K562 (cell line): ENCODE measurements around the gene DEGS2. TPM values are rescaled to one million over a fixed set of nuclear protein-coding genes. Genes with fewer than 3 reads are reported as not detected.
A peak's percentile ranks its signal among the peaks of the same experiment; 100 is the strongest.

Experiments
- CREM ChIP-seq: IDR thresholded peaks from 2 replicates; pipeline ENCODE4 v1.6.1; 2014; ENCODE audit warnings: antibody characterized with exemption, low read depth
- DACH1 ChIP-seq: fragments of 450-650 bp; IDR thresholded peaks from 2 replicates; pipeline ENCODE4 v1.6.1; 2018; ENCODE audit not compliant: partially characterized antibody
- ETV1 ChIP-seq: fragments of 450-650 bp; conservative IDR thresholded peaks from 2 replicates; pipeline ENCODE4 v1.6.1; 2016; ENCODE audit warnings: missing genetic modification characterization, control low read depth, low read depth, missing compliant biosample characterization
- NR1H2 ChIP-seq: sonication (generic); formaldehyde crosslinking; IDR thresholded peaks from 2 replicates; pipeline ENCODE4 v1.4.0; 2020; ENCODE audit warnings: mild to moderate bottlenecking, missing genetic modification reagents
- TGIF2 ChIP-seq: sonication (generic); formaldehyde crosslinking; IDR thresholded peaks from 2 replicates; pipeline ENCODE4 v1.8.1; 2022; ENCODE audit warnings: mild to moderate bottlenecking, missing genetic modification reagents, moderate library complexity
- XRCC4 ChIP-seq: IDR thresholded peaks from one replicate; pipeline ENCODE4 v1.6.1; 2011; ENCODE audit not compliant: insufficient read depth, insufficient read length; ENCODE audit errors: extremely low read depth
- ZNF197 ChIP-seq: fragments of 200-800 bp; sonication (Bioruptor generic); IDR thresholded peaks from 2 replicates; pipeline ENCODE4 v1.6.1; 2016; ENCODE audit warnings: low read depth, missing genetic modification characterization, missing compliant biosample characterization
- ZNF311 ChIP-seq: fragments of 250-450 bp; sonication (Bioruptor Pico); IDR thresholded peaks from 2 replicates; pipeline ENCODE4 v1.4.0; 2020; ENCODE audit warnings: mild to moderate bottlenecking, moderate library complexity
- polyA plus RNA-seq, 8 experiments: library from polyadenylated mRNA; depleted of rRNA in 4 of 8; stranded (reverse) in 5 of 8; unstranded in 3 of 8; fragments of >200 nt; fragmentation: Nextera tagmentation in 2 of 8; fragmentation: Illumina TruSeq in 1 of 8; extraction: Ambion mirVana in 2 of 8; extraction: Trizol in 1 of 8; gene quantifications; 2 replicates each; pipeline versions ENCODE4 v1.2.1 to v1.2.3, GENCODE V29; 2011 to 2014; ENCODE audit warnings: inconsistent platforms in 1 of 8, missing spikeins in 1 of 8
- total RNA-seq, 7 experiments: library from RNA; depleted of rRNA in 6 of 7; stranded (reverse); fragments of >200 nt in 6 of 7; fragmentation: Illumina TruSeq in 2 of 7; extraction: Trizol in 2 of 7; gene quantifications; 2 replicates each; pipeline versions ENCODE4 v1.2.1 to v1.2.3, GENCODE V29; 2011 to 2021; ENCODE audit warnings: low replicate concordance in 1 of 7
- TF ChIP-seq, protein P1 (sequence below): fragments of 450-650 bp; IDR thresholded peaks from 2 replicates; pipeline ENCODE4 v1.6.1; 2016; ENCODE audit warnings: mild to moderate bottlenecking, moderate library complexity
- TF ChIP-seq, protein P2 (sequence below): IDR thresholded peaks from 2 replicates; pipeline ENCODE4 v1.6.1; 2014; ENCODE audit warnings: antibody characterized with exemption
- TF ChIP-seq, protein P3 (sequence below): sonication (generic); formaldehyde crosslinking; IDR thresholded peaks from 2 replicates; pipeline ENCODE4 v1.8.0; 2022; ENCODE audit warnings: missing genetic modification reagents, mild to moderate bottlenecking, moderate library complexity, borderline replicate concordance

DEGS2 gene
- total and polyA plus RNA-seq, 9 of the 15 experiments (the other 6 are each of a cell fraction or from before 2014, with no cell fraction given), result 0.22 to 2.9 (median 0.70) TPM

- TF ChIP-seq, protein P1, sequence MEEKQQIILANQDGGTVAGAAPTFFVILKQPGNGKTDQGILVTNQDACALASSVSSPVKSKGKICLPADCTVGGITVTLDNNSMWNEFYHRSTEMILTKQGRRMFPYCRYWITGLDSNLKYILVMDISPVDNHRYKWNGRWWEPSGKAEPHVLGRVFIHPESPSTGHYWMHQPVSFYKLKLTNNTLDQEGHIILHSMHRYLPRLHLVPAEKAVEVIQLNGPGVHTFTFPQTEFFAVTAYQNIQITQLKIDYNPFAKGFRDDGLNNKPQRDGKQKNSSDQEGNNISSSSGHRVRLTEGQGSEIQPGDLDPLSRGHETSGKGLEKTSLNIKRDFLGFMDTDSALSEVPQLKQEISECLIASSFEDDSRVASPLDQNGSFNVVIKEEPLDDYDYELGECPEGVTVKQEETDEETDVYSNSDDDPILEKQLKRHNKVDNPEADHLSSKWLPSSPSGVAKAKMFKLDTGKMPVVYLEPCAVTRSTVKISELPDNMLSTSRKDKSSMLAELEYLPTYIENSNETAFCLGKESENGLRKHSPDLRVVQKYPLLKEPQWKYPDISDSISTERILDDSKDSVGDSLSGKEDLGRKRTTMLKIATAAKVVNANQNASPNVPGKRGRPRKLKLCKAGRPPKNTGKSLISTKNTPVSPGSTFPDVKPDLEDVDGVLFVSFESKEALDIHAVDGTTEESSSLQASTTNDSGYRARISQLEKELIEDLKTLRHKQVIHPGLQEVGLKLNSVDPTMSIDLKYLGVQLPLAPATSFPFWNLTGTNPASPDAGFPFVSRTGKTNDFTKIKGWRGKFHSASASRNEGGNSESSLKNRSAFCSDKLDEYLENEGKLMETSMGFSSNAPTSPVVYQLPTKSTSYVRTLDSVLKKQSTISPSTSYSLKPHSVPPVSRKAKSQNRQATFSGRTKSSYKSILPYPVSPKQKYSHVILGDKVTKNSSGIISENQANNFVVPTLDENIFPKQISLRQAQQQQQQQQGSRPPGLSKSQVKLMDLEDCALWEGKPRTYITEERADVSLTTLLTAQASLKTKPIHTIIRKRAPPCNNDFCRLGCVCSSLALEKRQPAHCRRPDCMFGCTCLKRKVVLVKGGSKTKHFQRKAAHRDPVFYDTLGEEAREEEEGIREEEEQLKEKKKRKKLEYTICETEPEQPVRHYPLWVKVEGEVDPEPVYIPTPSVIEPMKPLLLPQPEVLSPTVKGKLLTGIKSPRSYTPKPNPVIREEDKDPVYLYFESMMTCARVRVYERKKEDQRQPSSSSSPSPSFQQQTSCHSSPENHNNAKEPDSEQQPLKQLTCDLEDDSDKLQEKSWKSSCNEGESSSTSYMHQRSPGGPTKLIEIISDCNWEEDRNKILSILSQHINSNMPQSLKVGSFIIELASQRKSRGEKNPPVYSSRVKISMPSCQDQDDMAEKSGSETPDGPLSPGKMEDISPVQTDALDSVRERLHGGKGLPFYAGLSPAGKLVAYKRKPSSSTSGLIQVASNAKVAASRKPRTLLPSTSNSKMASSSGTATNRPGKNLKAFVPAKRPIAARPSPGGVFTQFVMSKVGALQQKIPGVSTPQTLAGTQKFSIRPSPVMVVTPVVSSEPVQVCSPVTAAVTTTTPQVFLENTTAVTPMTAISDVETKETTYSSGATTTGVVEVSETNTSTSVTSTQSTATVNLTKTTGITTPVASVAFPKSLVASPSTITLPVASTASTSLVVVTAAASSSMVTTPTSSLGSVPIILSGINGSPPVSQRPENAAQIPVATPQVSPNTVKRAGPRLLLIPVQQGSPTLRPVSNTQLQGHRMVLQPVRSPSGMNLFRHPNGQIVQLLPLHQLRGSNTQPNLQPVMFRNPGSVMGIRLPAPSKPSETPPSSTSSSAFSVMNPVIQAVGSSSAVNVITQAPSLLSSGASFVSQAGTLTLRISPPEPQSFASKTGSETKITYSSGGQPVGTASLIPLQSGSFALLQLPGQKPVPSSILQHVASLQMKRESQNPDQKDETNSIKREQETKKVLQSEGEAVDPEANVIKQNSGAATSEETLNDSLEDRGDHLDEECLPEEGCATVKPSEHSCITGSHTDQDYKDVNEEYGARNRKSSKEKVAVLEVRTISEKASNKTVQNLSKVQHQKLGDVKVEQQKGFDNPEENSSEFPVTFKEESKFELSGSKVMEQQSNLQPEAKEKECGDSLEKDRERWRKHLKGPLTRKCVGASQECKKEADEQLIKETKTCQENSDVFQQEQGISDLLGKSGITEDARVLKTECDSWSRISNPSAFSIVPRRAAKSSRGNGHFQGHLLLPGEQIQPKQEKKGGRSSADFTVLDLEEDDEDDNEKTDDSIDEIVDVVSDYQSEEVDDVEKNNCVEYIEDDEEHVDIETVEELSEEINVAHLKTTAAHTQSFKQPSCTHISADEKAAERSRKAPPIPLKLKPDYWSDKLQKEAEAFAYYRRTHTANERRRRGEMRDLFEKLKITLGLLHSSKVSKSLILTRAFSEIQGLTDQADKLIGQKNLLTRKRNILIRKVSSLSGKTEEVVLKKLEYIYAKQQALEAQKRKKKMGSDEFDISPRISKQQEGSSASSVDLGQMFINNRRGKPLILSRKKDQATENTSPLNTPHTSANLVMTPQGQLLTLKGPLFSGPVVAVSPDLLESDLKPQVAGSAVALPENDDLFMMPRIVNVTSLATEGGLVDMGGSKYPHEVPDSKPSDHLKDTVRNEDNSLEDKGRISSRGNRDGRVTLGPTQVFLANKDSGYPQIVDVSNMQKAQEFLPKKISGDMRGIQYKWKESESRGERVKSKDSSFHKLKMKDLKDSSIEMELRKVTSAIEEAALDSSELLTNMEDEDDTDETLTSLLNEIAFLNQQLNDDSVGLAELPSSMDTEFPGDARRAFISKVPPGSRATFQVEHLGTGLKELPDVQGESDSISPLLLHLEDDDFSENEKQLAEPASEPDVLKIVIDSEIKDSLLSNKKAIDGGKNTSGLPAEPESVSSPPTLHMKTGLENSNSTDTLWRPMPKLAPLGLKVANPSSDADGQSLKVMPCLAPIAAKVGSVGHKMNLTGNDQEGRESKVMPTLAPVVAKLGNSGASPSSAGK, result peak; percentile 48; the same call in 1 of the 2 replicates
- TF ChIP-seq, protein P2, sequence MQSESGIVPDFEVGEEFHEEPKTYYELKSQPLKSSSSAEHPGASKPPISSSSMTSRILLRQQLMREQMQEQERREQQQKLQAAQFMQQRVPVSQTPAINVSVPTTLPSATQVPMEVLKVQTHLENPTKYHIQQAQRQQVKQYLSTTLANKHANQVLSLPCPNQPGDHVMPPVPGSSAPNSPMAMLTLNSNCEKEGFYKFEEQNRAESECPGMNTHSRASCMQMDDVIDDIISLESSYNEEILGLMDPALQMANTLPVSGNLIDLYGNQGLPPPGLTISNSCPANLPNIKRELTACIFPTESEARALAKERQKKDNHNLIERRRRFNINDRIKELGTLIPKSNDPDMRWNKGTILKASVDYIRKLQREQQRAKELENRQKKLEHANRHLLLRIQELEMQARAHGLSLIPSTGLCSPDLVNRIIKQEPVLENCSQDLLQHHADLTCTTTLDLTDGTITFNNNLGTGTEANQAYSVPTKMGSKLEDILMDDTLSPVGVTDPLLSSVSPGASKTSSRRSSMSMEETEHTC, result no peak
- TF ChIP-seq ETV1 (tag) (peak; percentile 73), XRCC4 (no peak), DACH1 (no peak), ZNF197 (CRISPR knock-in tag) (no peak), ZNF311 (CRISPR knock-in tag) (0 out of 2 replicates have a peak, but pooled peaks have one; percentile 23), NR1H2 (CRISPR knock-in tag) (no peak), TGIF2 (CRISPR knock-in tag) (no peak), CREM (0 out of 2 replicates have a peak, but pooled peaks have one; percentile 14)
- TF ChIP-seq, protein P3, sequence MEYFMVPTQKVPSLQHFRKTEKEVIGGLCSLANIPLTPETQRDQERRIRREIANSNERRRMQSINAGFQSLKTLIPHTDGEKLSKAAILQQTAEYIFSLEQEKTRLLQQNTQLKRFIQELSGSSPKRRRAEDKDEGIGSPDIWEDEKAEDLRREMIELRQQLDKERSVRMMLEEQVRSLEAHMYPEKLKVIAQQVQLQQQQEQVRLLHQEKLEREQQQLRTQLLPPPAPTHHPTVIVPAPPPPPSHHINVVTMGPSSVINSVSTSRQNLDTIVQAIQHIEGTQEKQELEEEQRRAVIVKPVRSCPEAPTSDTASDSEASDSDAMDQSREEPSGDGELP, result peak; percentile 55; the same call in 1 of the 2 replicates
Observed at GRCh38 chr14:100108042-100108825, 51.2 kb downstream of the DEGS2 start (continued).
